ENCODE measurements around the gene PPP1R26. TPM values are rescaled to one million over a fixed set of nuclear protein-coding genes. Genes with fewer than 3 reads are reported as not detected.

The PPP1R26 gene
- total and polyA plus RNA-seq, 9 of the 15 experiments (the other 6 are each of a cell fraction or from before 2014, with no cell fraction given): 0.77 to 26.8 (median 9.3) TPM

GRCh38 chr9:135500525-135501260 lies 21.1 kb downstream of the PPP1R26 start, which contains the start of gene MRPS2 (continued):
- TF ChIP-seq CGGBP1 (CRISPR knock-in tag; IDR thresholded peaks at IDR 0.05): no peak
- TF ChIP-seq ESRRA (IDR thresholded peaks at IDR 0.05; ENCODE audit: borderline replicate concordance, low read depth): peak; percentile 64
- no peak for TF ChIP-seq NCOA2 (IDR thresholded peaks at IDR 0.05; ENCODE audit: partially characterized antibody in 2 of 2)
- peak; percentile 95 for TF ChIP-seq ZFX (CRISPR knock-in tag; IDR thresholded peaks at IDR 0.05)
- peak; percentile 88 for TF ChIP-seq HMGN3 (IDR thresholded peaks at IDR 0.05; ENCODE audit: borderline replicate concordance, extremely low read depth, insufficient read length, low read depth, low read length)
- 0 out of 2 replicates have a peak, but pooled peaks have one; percentile 12 for TF ChIP-seq ZNF589 (CRISPR knock-in tag; IDR thresholded peaks at IDR 0.05; ENCODE audit: low read depth)
- no peak for TF ChIP-seq HNRNPH1 (optimal IDR thresholded peaks at IDR 0.05; ENCODE audit: low read depth, low read length)
- TF ChIP-seq TRIM25 (IDR thresholded peaks at IDR 0.05; ENCODE audit: borderline replicate concordance): no peak
- no peak for TF ChIP-seq ADNP (tag; IDR thresholded peaks at IDR 0.05)
- TF ChIP-seq CSDE1 (IDR thresholded peaks at IDR 0.05): no peak
- TF ChIP-seq ZBTB1 (CRISPR knock-in tag; IDR thresholded peaks at IDR 0.05; ENCODE audit: borderline replicate concordance, low read depth): no peak; the same call in 1 of the 2 replicates
- no peak for TF ChIP-seq SRSF1 (IDR thresholded peaks at IDR 0.05; ENCODE audit: low read depth, low read length)
- TF ChIP-seq BRD9 (IDR thresholded peaks at IDR 0.05; ENCODE audit: low read depth, partially characterized antibody): no peak
- TF ChIP-seq TEAD2 (tag; IDR thresholded peaks at IDR 0.05): no peak
- TF ChIP-seq ZNF212 (CRISPR knock-in tag; IDR thresholded peaks at IDR 0.05): no peak
- TF ChIP-seq ATF7 (IDR thresholded peaks at IDR 0.05): no peak
- no peak for TF ChIP-seq KAT7 (CRISPR knock-in tag; IDR thresholded peaks at IDR 0.05; ENCODE audit: borderline replicate concordance)
- no peak for TF ChIP-seq PTBP1 (IDR thresholded peaks at IDR 0.05; ENCODE audit: low read depth, low read length)
- no peak for TF ChIP-seq NR2C1 (IDR thresholded peaks at IDR 0.05)
- 0 out of 2 replicates have a peak, but pooled peaks have one; percentile 28 for TF ChIP-seq NR2C1 (tag; IDR thresholded peaks at IDR 0.05)
- TF ChIP-seq ETV5 (CRISPR knock-in tag; IDR thresholded peaks at IDR 0.05; ENCODE audit: low read depth): peak; percentile 79; the same call in 1 of the 2 replicates
- peak; percentile 55 for TF ChIP-seq POLR2AphosphoS5 (IDR thresholded peaks at IDR 0.05; ENCODE audit: control insufficient read depth, insufficient read depth, low read depth, low read length)
- no peak for TF ChIP-seq TFAM (CRISPR knock-in tag; conservative IDR thresholded peaks at IDR 0.05)

Data from K562 (cell line).